GM18858 (cell line): ENCODE measurements around the gene FCHSD2.

ENCODE experiments used
- ATAC-seq: cut with Tn5 transposase; IDR thresholded peaks from one replicate; pipeline ENCODE4 v1.9.1; 2021; ENCODE audit not compliant: unreplicated experiment

Gene FCHSD2

GRCh38 chr11:73172992-73173656 is 31.0 kb upstream of the FCHSD2 start:
- ATAC-seq, result no peak

GRCh38 chr11:73171436-73172161 is 29.5 kb upstream of the FCHSD2 start:
- no peak for ATAC-seq

GRCh38 chr11:73170140-73170539 is 28.0 kb upstream of the FCHSD2 start:
- no peak for ATAC-seq

- no peak for ATAC-seq
These were observed 26.9 kb upstream of the FCHSD2 start for GRCh38 chr11:73168925-73169579.

- ATAC-seq, result no peak
These were observed 25.3 kb upstream of the FCHSD2 start for GRCh38 chr11:73167363-73167954.

- ATAC-seq, result no peak
These were observed 22.9 kb upstream of the FCHSD2 start for GRCh38 chr11:73164803-73165540.

- no peak for ATAC-seq
These were observed 21.6 kb upstream of the FCHSD2 start for GRCh38 chr11:73163638-73164174.

GRCh38 chr11:73162196-73162740 is 20.1 kb upstream of the FCHSD2 start:
- no peak for ATAC-seq

GRCh38 chr11:73160005-73160760 is 18.1 kb upstream of the FCHSD2 start:
- ATAC-seq, result no peak

- no peak for ATAC-seq
These were observed 17.2 kb upstream of the FCHSD2 start for GRCh38 chr11:73159297-73159696.

GRCh38 chr11:73158356-73159051 is 16.4 kb upstream of the FCHSD2 start:
- ATAC-seq, result no peak

- no peak for ATAC-seq
These were observed 15.2 kb upstream of the FCHSD2 start for GRCh38 chr11:73157101-73158010.

- no peak for ATAC-seq
These were observed 14.6 kb upstream of the FCHSD2 start for GRCh38 chr11:73156686-73157085.

GRCh38 chr11:73156114-73156513 is 14.0 kb upstream of the FCHSD2 start:
- no peak for ATAC-seq

- no peak for ATAC-seq
These were observed 13.0 kb upstream of the FCHSD2 start for GRCh38 chr11:73155102-73155501.

- peak; percentile 35 for ATAC-seq
These were observed 12.1 kb upstream of the FCHSD2 start for GRCh38 chr11:73154178-73154577.

GRCh38 chr11:73152861-73153483 is 10.9 kb upstream of the FCHSD2 start:
- peak; percentile 67 for ATAC-seq
